ENCODE measurements around the gene MYCBP2.

The MYCBP2 gene

GRCh38 chr13:77022341-77022740 lies 304.6 kb downstream of the MYCBP2 start:
- H3K27me3 Mint-ChIP-seq (ENCODE audit: low read depth): no peaks in the 10 kb centered on the region
- H3K4me3 Mint-ChIP-seq: no peak overlapping the region
- H3K9me3 Mint-ChIP-seq: no peaks in the 10 kb centered on the region
- peaks cover 31% of the 10 kb centered on the region for H3K36me3 Mint-ChIP-seq (ENCODE audit: low read depth)
- H3K27ac Mint-ChIP-seq: no peak overlapping the region
- TF ChIP-seq CTCF (IDR thresholded peaks at IDR 0.05; ENCODE audit: unreplicated experiment in 3 of 3): no peak
- H3K4me1 Mint-ChIP-seq: peaks cover 51% of the 10 kb centered on the region

- H3K4me1 Mint-ChIP-seq: peaks cover 35% of the 10 kb centered on the region
- no peak for TF ChIP-seq CTCF (IDR thresholded peaks at IDR 0.05; ENCODE audit: unreplicated experiment in 3 of 3)
- no peak overlapping the region for H3K4me3 Mint-ChIP-seq
- H3K27ac Mint-ChIP-seq: no peak overlapping the region
- peaks cover 54% of the 10 kb centered on the region for H3K36me3 Mint-ChIP-seq (ENCODE audit: low read depth)
- H3K27me3 Mint-ChIP-seq (ENCODE audit: low read depth): no peaks in the 10 kb centered on the region
- no peaks in the 10 kb centered on the region for H3K9me3 Mint-ChIP-seq
Observed at GRCh38 chr13:77019756-77020155, 307.1 kb downstream of the MYCBP2 start.

- Mint-ChIP-seq H3K27me3 (ENCODE audit: low read depth) (no peaks in the 10 kb centered on the region), H3K4me3 (no peak overlapping the region), H3K9me3 (no peaks in the 10 kb centered on the region), H3K27ac (no peak overlapping the region), H3K4me1 (peaks cover 10% of the 10 kb centered on the region), H3K36me3 (ENCODE audit: low read depth) (peaks cover 65% of the 10 kb centered on the region)
- no peak for TF ChIP-seq CTCF (IDR thresholded peaks at IDR 0.05; ENCODE audit: unreplicated experiment in 3 of 3)
Observed at GRCh38 chr13:77016888-77017623, 309.8 kb downstream of the MYCBP2 start.

GRCh38 chr13:77016251-77016812 lies 310.6 kb downstream of the MYCBP2 start:
- Mint-ChIP-seq H3K27me3 (ENCODE audit: low read depth) (no peaks in the 10 kb centered on the region), H3K4me3 (no peak overlapping the region), H3K27ac (no peak overlapping the region), H3K9me3 (no peaks in the 10 kb centered on the region), H3K36me3 (ENCODE audit: low read depth) (peaks cover 68% of the 10 kb centered on the region), H3K4me1 (peaks cover 4% of the 10 kb centered on the region)
- no peak for TF ChIP-seq CTCF (IDR thresholded peaks at IDR 0.05; ENCODE audit: unreplicated experiment in 3 of 3)

GRCh38 chr13:77014906-77015685 lies 311.8 kb downstream of the MYCBP2 start:
- no peak for TF ChIP-seq CTCF (IDR thresholded peaks at IDR 0.05; ENCODE audit: unreplicated experiment in 3 of 3)
- no peak overlapping the region for H3K27ac Mint-ChIP-seq
- H3K4me1 Mint-ChIP-seq: peaks cover 4% of the 10 kb centered on the region
- H3K4me3 Mint-ChIP-seq: no peak overlapping the region
- no peaks in the 10 kb centered on the region for H3K9me3 Mint-ChIP-seq
- H3K27me3 Mint-ChIP-seq (ENCODE audit: low read depth): no peaks in the 10 kb centered on the region
- peaks cover 73% of the 10 kb centered on the region for H3K36me3 Mint-ChIP-seq (ENCODE audit: low read depth)
